ENCODE data around the gene CAPZB. TPM values are rescaled to one million over a fixed set of nuclear protein-coding genes. Genes with fewer than 3 reads are reported as not detected.

Gene CAPZB
- total RNA-seq, 1 donor from 2014 or later = 189 TPM

DNA sequence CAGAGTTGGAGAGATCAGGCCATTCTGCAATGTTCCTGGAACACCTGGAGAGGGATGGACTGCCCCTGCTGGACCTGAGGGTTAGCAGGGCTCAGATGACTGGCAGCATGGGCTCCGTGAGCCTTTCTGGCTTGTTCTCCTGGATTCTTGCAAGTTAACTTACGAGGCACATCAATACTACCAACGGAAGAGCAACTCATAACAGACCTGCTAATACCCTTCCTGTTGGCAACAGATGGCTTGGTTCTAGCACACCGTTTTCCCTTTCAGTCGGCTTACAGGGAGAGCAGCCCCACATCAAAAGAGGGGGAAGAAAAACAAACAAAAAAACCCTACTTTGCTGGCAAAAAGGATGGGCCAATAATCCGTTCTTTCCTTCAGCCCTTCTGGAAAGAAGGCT is 125.3 kb downstream of the CAPZB start:
- no peak for DNase-seq (ENCODE audit: low spot score, unreplicated experiment)
- Mint-ChIP-seq H3K4me3 (ENCODE audit: low read depth) (no peak overlapping the region), H3K27me3 (no peaks in the 10 kb centered on the region), H3K27ac (no peak overlapping the region), H3K36me3 (ENCODE audit: insufficient read depth) (peaks cover 6% of the 10 kb centered on the region), H3K4me1 (ENCODE audit: low read depth) (no peaks in the 10 kb centered on the region), H3K9me3 (ENCODE audit: low read depth) (no peaks in the 10 kb centered on the region)
- TF ChIP-seq, protein P1, sequence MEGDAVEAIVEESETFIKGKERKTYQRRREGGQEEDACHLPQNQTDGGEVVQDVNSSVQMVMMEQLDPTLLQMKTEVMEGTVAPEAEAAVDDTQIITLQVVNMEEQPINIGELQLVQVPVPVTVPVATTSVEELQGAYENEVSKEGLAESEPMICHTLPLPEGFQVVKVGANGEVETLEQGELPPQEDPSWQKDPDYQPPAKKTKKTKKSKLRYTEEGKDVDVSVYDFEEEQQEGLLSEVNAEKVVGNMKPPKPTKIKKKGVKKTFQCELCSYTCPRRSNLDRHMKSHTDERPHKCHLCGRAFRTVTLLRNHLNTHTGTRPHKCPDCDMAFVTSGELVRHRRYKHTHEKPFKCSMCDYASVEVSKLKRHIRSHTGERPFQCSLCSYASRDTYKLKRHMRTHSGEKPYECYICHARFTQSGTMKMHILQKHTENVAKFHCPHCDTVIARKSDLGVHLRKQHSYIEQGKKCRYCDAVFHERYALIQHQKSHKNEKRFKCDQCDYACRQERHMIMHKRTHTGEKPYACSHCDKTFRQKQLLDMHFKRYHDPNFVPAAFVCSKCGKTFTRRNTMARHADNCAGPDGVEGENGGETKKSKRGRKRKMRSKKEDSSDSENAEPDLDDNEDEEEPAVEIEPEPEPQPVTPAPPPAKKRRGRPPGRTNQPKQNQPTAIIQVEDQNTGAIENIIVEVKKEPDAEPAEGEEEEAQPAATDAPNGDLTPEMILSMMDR (IDR thresholded peaks at IDR 0.05; ENCODE audit: unreplicated experiment) = no peak

DNA sequence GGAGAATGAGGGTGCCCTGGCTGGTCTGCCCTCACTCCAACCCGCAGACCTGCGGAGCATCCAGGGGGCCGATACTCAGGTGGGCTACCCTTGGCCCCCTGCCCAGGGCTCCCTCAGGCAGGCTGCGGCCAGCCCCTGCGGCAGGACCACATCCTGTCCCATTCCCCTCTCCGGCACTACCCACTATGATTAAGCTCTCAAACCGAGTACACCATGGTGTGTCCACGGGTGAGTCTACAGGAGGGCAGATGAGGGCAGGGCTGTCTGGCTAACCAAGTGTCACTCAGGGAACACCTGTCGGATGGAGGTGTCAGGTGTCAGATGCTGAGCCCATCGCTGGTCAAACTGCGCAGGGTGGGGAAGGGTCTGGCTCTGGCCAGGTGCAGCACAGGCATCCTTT is 126.0 kb downstream of the CAPZB start:
- Mint-ChIP-seq H3K9me3 (ENCODE audit: low read depth) (no peaks in the 10 kb centered on the region), H3K27ac (no peak overlapping the region), H3K27me3 (no peaks in the 10 kb centered on the region), H3K4me1 (ENCODE audit: low read depth) (no peaks in the 10 kb centered on the region), H3K4me3 (ENCODE audit: low read depth) (no peak overlapping the region), H3K36me3 (ENCODE audit: insufficient read depth) (peaks cover 8% of the 10 kb centered on the region)
- TF ChIP-seq, protein P1 (IDR thresholded peaks at IDR 0.05; ENCODE audit: unreplicated experiment) = no peak
- DNase-seq (ENCODE audit: low spot score, unreplicated experiment) = no peak

DNA sequence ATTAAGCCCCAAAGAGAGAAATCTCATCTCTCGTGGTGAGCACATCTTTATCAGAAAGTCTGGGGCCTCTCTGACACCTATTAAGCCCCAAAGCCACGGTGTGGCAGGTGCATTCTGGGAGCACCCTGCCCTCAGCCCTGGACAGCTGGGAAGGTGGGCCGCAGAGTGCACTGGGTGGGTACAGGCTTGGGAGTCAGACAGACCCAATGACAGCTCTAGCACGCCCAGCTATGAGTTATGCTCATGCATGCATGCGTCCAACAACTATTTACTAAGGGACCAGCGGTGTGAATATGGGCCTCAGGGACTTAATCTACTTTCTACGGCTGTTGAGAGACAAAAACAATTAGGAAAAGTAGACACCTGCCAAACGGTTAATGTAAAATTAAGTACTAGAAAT is 126.6 kb downstream of the CAPZB start:
- no peaks in the 10 kb centered on the region for H3K27me3 Mint-ChIP-seq
- peaks cover 10% of the 10 kb centered on the region for H3K36me3 Mint-ChIP-seq (ENCODE audit: insufficient read depth)
- H3K9me3 Mint-ChIP-seq (ENCODE audit: low read depth) = no peaks in the 10 kb centered on the region
- H3K4me1 Mint-ChIP-seq (ENCODE audit: low read depth) = no peaks in the 10 kb centered on the region
- DNase-seq (ENCODE audit: low spot score, unreplicated experiment) = no peak
- H3K27ac Mint-ChIP-seq = no peak overlapping the region
- no peak overlapping the region for H3K4me3 Mint-ChIP-seq (ENCODE audit: low read depth)
- TF ChIP-seq, protein P1 (IDR thresholded peaks at IDR 0.05; ENCODE audit: unreplicated experiment) = no peak

DNA sequence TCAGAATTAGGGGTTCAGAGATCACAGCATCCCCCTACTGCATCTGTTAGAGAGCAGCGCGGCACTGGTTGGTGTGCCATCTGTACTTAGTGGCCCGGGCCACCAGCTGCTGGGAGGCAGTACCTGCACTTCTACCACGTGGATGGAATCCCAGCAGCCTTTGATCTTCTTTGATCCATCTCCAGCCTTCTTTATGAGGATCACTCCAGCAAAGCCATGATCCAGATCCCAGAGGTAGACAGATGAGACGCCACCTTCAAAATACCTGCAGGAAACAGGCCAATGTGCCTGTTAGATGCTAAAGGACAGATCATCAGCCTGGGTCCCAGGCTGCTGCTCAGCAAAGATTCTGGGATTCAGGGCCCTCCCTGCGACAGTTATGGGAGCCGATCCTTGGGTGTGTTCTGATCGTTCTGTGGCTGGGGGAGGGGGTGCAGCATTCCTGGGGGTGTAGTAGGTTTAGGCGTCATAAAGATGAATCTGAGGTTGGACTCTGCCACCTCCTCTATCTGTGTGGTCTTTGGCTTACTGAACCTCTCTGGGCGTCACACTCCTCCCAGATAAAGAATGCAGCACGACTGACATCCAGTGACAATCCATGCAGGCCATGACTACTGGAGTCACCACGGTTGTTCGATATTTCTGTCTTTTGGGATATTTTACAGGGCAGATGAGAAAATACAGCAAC is 127.9 kb downstream of the CAPZB start:
- no peak for DNase-seq (ENCODE audit: low spot score, unreplicated experiment)
- H3K27ac Mint-ChIP-seq = no peak overlapping the region
- no peaks in the 10 kb centered on the region for H3K9me3 Mint-ChIP-seq (ENCODE audit: low read depth)
- peaks cover 9% of the 10 kb centered on the region for H3K36me3 Mint-ChIP-seq (ENCODE audit: insufficient read depth)
- H3K4me1 Mint-ChIP-seq (ENCODE audit: low read depth) = no peaks in the 10 kb centered on the region
- H3K4me3 Mint-ChIP-seq (ENCODE audit: low read depth) = no peak overlapping the region
- H3K27me3 Mint-ChIP-seq = no peaks in the 10 kb centered on the region
- TF ChIP-seq, protein P1 (IDR thresholded peaks at IDR 0.05; ENCODE audit: unreplicated experiment) = no peak

DNA sequence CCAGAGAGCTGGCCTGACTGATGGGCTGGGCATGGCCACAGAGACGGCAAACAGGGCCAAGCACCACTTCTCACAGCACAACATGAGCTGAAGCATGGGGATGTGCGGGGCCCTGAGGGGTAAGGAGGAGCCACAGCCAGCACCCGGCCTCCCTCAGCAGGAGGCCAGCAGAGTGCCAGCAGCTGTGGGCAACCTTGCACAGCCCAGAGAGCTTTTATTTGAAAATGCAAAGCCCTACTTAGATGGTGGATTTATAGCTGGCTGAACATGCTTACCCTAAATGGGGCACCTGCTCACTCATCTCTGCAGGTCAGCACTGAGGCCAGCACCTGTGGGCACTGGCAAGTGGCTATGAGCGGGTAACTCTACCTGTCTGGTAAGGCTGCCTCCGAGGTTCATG is 129.1 kb downstream of the CAPZB start:
- Mint-ChIP-seq H3K36me3 (ENCODE audit: insufficient read depth) (peaks cover 9% of the 10 kb centered on the region), H3K4me1 (ENCODE audit: low read depth) (no peaks in the 10 kb centered on the region)

More for the DNA sequence above, 129.1 kb downstream of the CAPZB start:
- H3K4me3 Mint-ChIP-seq (ENCODE audit: low read depth) = no peak overlapping the region
- no peak for DNase-seq (ENCODE audit: low spot score, unreplicated experiment)
- no peaks in the 10 kb centered on the region for H3K27me3 Mint-ChIP-seq
- no peak overlapping the region for H3K27ac Mint-ChIP-seq
- TF ChIP-seq, protein P1 (IDR thresholded peaks at IDR 0.05; ENCODE audit: unreplicated experiment) = no peak
- H3K9me3 Mint-ChIP-seq (ENCODE audit: low read depth) = no peaks in the 10 kb centered on the region

All from progenitor cell of endocrine pancreas (in vitro differentiated cells).